Smooth muscle cell (in vitro differentiated cells): ENCODE measurements around the gene ZCCHC13. TPM values are rescaled to one million over a fixed set of nuclear protein-coding genes. Genes with fewer than 3 reads are reported as not detected.
A peak's percentile ranks its signal among the peaks of the same experiment; 100 is the strongest.

Experiments
- DNase-seq: peaks from one replicate; lab custom pipeline; 2025; ENCODE audit not compliant: unreplicated experiment; lab: John Stamatoyannopoulos, UW
- H2AFZ ChIP-seq: fragments of 200-600 bp; sonication (generic); 2 replicates; pipeline ENCODE4 v1.6.0; 2016; ENCODE audit warnings: antibody characterized with exemption, low read depth, mild to moderate bottlenecking
- H3F3A ChIP-seq: fragments of 200-600 bp; sonication (generic); 2 replicates; pipeline ENCODE4 v1.6.0; 2017; ENCODE audit warnings: antibody characterized with exemption, low read depth
- H3K27ac ChIP-seq: fragments of 200-600 bp; sonication (generic); 2 replicates; pipeline ENCODE4 v1.5.1; 2016; ENCODE audit warnings: low read depth, mild to moderate bottlenecking
- H3K27me3 ChIP-seq: fragments of 200-600 bp; sonication (generic); 2 replicates; pipeline ENCODE4 v1.6.1; 2016; ENCODE audit warnings: low read depth, mild to moderate bottlenecking
- H3K36me3 ChIP-seq: fragments of 200-600 bp; sonication (generic); 2 replicates; pipeline ENCODE4 v1.5.1; 2016; ENCODE audit warnings: low read depth
- H3K4me1 ChIP-seq: fragments of 200-600 bp; sonication (generic); 2 replicates; pipeline ENCODE4 v1.5.1; 2016; ENCODE audit warnings: low read depth
- H3K4me2 ChIP-seq: fragments of 200-600 bp; sonication (generic); 2 replicates; pipeline ENCODE4 v1.6.0; 2016; ENCODE audit warnings: mild to moderate bottlenecking
- H3K4me3 ChIP-seq: fragments of 200-600 bp; sonication (generic); 2 replicates; pipeline ENCODE4 v1.5.1; 2016; ENCODE audit warnings: mild to moderate bottlenecking
- H3K79me2 ChIP-seq: fragments of 200-600 bp; sonication (generic); 2 replicates; pipeline ENCODE4 v1.6.0; 2016; ENCODE audit warnings: low read depth, mild to moderate bottlenecking
- H3K9ac ChIP-seq: fragments of 200-600 bp; sonication (generic); 2 replicates; pipeline ENCODE4 v1.6.0; 2016; ENCODE audit warnings: low read depth
- H3K9me3 ChIP-seq: fragments of 200-600 bp; sonication (generic); replicated peaks from 2 replicates; pipeline ENCODE4 v1.5.1; 2016; ENCODE audit warnings: low read depth
- H4K20me1 ChIP-seq: fragments of 200-600 bp; sonication (generic); 2 replicates; pipeline ENCODE4 v1.6.0; 2016; ENCODE audit warnings: low read depth
- CTCF ChIP-seq: fragments of 200-600 bp; sonication (generic); IDR thresholded peaks from 2 replicates; pipeline ENCODE4 v1.5.1; 2017; ENCODE audit warnings: borderline replicate concordance, mild to moderate bottlenecking, antibody characterized with exemption; ENCODE audit not compliant: insufficient read depth, poor library complexity, severe bottlenecking
- WGBS: methylation state at CpG from one replicate; pipeline ENCODE4 v1.1.7; 2016; ENCODE audit warnings: low lambda C conversion rate; 5-methylcytosine and 5-hydroxymethylcytosine counted together
- microRNA counts: library from miRNA; unstranded; fragments of <30 nt; microRNA quantifications from one replicate; lab custom pipeline; 2016
- microRNA-seq: library from miRNA; unstranded; fragments of <30 nt; microRNA quantifications from one replicate; pipeline ENCODE4, GENCODE V29; 2016; ENCODE audit warnings: borderline number of aligned reads
- polyA plus RNA-seq: library from polyadenylated mRNA; unstranded; fragments of >200 nt; fragmentation: Nextera tagmentation; extraction: Ambion mirVana; gene quantifications from 2 replicates; pipeline ENCODE4 v1.2.1, GENCODE V29; 2016
- small RNA-seq: library from RNA; depleted of rRNA; stranded (forward); fragments of <200 nt; gene quantifications from one replicate; pipeline ENCODE3, GENCODE V24; 2014
- total RNA-seq: library from RNA; depleted of rRNA; stranded (reverse); fragments of >200 nt; gene quantifications from 2 replicates; pipeline ENCODE4 v1.2.3, GENCODE V29; 2014

The ZCCHC13 gene
- total and polyA plus RNA-seq, 2 experiments from 2014 or later: not detected

DNA sequence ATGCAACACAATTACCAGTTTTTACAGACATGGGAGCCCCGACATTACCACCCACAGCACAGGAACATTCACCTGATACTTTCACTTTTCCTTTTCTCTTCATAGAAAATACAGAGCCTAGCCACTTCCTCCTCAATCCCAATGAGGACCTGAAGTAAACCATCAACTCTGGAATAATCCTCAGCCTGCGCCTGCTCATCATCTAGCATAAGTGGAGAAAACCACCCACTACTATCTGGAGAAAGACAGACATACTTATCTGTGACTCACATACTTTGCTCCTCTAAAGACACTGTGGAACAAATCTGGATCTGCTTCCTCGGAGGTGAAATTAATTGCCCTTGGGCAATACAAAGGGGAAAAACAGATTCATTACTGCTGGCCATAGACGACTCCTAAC is 47.8 kb downstream of the ZCCHC13 start:
- H3K9ac ChIP-seq: no peak overlapping the region

GRCh38 chrX:74353984-74354383 is 50.0 kb downstream of the ZCCHC13 start:
- no peak overlapping the region for H3K4me2 ChIP-seq
- H3K27ac ChIP-seq: no peak overlapping the region
- WGBS: 75% methylated on average over 1 of the region's 1 CpG
- no peak for DNase-seq
- H3K9me3 ChIP-seq: no peaks in the 10 kb centered on the region
- no peaks in the 10 kb centered on the region for H3F3A ChIP-seq
- H3K27me3 ChIP-seq: no peaks in the 10 kb centered on the region
- no peaks in the 10 kb centered on the region for H3K4me1 ChIP-seq
- no peaks in the 10 kb centered on the region for H3K36me3 ChIP-seq
- H2AFZ ChIP-seq: no peak overlapping the region
- H4K20me1 ChIP-seq: no peaks in the 10 kb centered on the region
- no peaks in the 10 kb centered on the region for H3K79me2 ChIP-seq
- no peak overlapping the region for H3K9ac ChIP-seq
- H3K4me3 ChIP-seq: no peak overlapping the region
- TF ChIP-seq CTCF: no peak

More for the DNA sequence above, 47.8 kb downstream of the ZCCHC13 start:
- H3K27me3 ChIP-seq: no peaks in the 10 kb centered on the region
- no peaks in the 10 kb centered on the region for H3K36me3 ChIP-seq
- no peaks in the 10 kb centered on the region for H3K4me1 ChIP-seq
- no peaks in the 10 kb centered on the region for H3K79me2 ChIP-seq
- no peak for TF ChIP-seq CTCF
- H3F3A ChIP-seq: no peaks in the 10 kb centered on the region
- no peaks in the 10 kb centered on the region for H4K20me1 ChIP-seq
- no peaks in the 10 kb centered on the region for H3K9me3 ChIP-seq
- no peak overlapping the region for H3K27ac ChIP-seq
- DNase-seq: no peak
- H2AFZ ChIP-seq: no peak overlapping the region
- H3K4me3 ChIP-seq: no peak overlapping the region
- 40% methylated on average over 4 of the region's 4 CpGs for WGBS
- H3K4me2 ChIP-seq: peak overlapping the region; percentile 38

MicroRNA genes within 50 kb of the gene (microRNA counts, 767-probe panel; counts per million panel counts)
- 8,581 counts per million, percentile 63 among the panel's probes with 10 or more counts for microRNA hsa-miR-374a-5p (lab: Ali Mortazavi, UCI)
- 183 counts per million for microRNA hsa-miR-545-3p (lab: Ali Mortazavi, UCI)

Small RNAs within 50 kb of the gene (microRNA-seq; reads per million reads assigned to microRNA genes)
- gene MIR374A (423 reads per million, percentile 73 among the genes with 10 or more reads in this experiment), gene MIR545 (4.7 reads per million)

Small RNAs within 50 kb of the gene (small RNA-seq; reads per million reads assigned to genes)
- gene AC004386.2: not detected
- 11.9 reads per million, percentile 81 among the genes with 10 or more reads in this experiment for gene MIR374A
- 0.29 reads per million, percentile 5 among the genes with 10 or more reads in this experiment for gene MIR545
- gene RF02119: not detected
- gene RF02120: not detected
- not detected for gene RF02121
- gene RF02122: not detected
- gene RF02123: not detected

Other genes starting within 250 kb of the ZCCHC13 start
- 14.3 and 17.8 TPM in 2 replicates for gene SLC16A2, start 117.3 kb downstream of the ZCCHC13 start, total RNA-seq
- 13.4 TPM in 2 replicates for gene SLC16A2, start 117.3 kb downstream of the ZCCHC13 start, polyA plus RNA-seq